AG09309 (cell line): ENCODE results near the gene DGKQ.

Source experiments
- DNase-seq: peaks from one replicate; pipeline ENCODE4 v3.0.0-alpha.2; 2010; ENCODE audit warnings: low read depth
- H3K4me3 ChIP-seq: 2 replicates; pipeline ENCODE4 v1.5.1; 2011; ENCODE audit warnings: mild to moderate bottlenecking, low read depth, low read length, moderate library complexity; ENCODE audit not compliant: control insufficient read depth
- CTCF ChIP-seq: IDR thresholded peaks from 2 replicates; pipeline ENCODE4 v1.5.1; 2011; ENCODE audit warnings: mild to moderate bottlenecking, low read depth, low read length, inconsistent platforms; ENCODE audit not compliant: insufficient read depth, control insufficient read depth; ENCODE audit errors: missing control alignments

DGKQ gene

DNA sequence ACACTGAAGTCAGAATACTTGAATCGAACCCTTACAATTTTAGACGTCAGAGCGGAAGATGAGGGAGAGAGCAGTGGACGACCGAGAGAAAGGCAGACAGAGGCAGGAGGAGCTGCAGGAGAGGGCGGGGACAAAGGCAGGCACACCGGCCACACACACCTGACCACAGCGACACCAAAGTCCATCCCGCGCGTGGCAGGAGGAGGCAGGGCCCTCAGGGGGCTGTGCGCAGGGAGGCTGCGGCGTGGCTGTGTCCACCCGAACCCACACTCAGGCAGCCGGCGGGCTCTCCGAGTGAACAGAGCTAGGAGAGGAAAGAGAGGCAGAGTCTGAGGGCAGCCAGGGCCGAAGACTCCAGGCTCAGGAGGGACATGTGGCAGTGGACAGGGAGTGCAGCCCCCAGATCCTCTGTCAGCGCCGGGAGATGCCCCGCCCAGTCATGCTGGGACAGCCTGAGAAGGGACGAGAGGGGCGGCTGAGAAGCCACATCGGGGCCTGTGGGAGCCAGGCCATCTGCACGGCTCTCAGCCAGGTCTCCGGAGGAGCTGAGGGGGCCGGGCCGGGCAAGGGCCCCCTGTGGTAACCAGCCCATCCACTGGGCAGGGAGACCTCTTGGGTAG lies 61.4 kb downstream of the DGKQ start:
- no peak for TF ChIP-seq CTCF
- no peak for DNase-seq
- no peak overlapping the region for H3K4me3 ChIP-seq

DNA sequence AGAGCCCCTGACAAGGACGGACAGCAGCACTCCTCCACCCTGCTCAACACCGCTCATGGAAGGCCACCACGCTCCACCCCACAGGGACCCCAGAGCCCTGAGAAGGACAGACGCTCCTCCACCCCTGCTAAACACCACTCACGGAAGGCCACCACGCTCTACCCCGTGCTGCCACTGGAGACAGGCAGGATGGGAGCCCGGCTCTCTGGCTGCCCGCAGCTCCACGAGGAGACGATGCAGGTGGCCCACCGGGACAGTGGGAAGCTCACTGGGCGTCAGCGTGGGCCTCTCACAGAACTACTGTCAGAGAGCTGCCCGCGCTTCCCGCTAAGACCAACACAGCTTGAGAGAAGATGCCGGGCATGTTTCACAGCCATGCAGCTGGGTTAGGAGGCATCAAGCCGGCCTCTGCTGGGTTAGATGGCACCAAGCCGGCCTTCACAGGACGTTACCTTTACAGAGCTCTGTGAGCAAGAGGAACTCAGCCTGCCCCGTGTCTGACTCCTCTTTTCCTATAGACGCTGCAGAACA lies 62.1 kb downstream of the DGKQ start:
- no peak for DNase-seq
- TF ChIP-seq CTCF, result no peak
- no peak overlapping the region for H3K4me3 ChIP-seq

DNA sequence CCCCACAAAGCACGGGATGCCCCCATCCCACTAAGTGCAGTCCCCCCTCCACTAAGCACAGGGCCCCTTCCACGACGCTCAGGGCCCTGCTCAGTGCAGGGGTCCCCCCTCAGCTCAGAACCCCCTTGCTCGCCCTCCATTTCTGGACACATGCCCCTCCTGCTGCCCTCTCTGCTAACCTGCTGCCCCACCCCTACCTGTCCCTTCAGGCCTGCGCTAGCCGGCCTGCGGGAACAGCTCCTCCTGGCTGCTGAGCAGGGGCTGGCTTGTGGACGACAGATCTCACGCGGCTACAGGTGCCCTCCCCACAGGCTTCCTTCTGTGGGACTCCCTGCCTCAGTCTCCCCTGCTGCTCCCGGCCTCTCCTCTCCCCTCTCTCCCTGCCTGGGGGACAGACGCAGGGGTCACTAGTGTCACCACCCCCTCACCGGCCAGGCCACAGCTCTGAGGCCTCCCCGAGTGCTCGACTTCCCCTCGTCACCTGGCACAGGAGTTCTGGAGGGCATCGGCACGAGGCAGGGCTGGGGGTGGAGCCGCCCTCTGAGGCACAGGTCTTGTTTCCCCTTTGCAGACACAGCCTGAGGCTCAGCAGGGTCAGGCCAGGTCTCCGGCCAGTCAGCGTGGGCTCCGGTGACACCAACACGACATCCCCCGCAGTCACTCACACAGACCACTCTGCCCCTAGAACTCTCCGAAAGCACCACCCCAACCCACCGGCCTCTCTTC lies 62.8 kb downstream of the DGKQ start:
- TF ChIP-seq CTCF, result no peak
- no peak overlapping the region for H3K4me3 ChIP-seq
- DNase-seq, result no peak

GRCh38 chr4:909821-910220 lies 63.5 kb downstream of the DGKQ start:
- TF ChIP-seq CTCF, result no peak
- H3K4me3 ChIP-seq, result no peak overlapping the region
- no peak for DNase-seq

- no peak for DNase-seq
- no peak overlapping the region for H3K4me3 ChIP-seq
- TF ChIP-seq CTCF, result no peak
Observed at GRCh38 chr4:909131-909571, 64.2 kb downstream of the DGKQ start.
